HG03439 (cell line): ENCODE measurements around the gene ENTHD1.

Experiments used
- ATAC-seq: cut with Tn5 transposase; IDR thresholded peaks from one replicate; pipeline ENCODE4 v1.9.1; 2021; ENCODE audit warnings: mild to moderate bottlenecking, moderate library complexity; ENCODE audit not compliant: unreplicated experiment

The ENTHD1 gene, protein sequence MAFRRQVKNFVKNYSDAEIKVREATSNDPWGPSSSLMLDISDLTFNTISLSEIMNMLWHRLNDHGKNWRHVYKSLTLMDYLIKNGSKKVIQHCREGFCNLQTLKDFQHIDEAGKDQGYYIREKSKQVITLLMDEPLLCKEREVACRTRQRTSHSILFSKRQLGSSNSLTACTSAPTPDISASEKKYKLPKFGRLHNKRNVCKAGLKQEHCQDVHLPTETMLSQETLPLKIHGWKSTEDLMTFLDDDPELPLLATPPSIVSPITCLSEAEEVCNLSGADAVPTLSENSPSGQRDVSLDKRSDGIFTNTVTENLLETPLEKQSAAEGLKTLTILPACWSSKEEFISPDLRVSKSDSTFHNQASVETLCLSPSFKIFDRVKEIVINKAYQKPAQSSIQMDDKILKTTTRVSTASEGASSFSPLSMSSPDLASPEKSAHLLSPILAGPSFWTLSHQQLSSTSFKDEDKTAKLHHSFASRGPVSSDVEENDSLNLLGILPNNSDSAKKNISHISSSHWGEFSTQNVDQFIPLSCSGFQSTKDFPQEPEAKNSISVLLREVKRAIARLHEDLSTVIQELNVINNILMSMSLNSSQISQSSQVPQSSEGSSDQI

GRCh38 chr22:39893526-39893925 lies at the start of gene ENTHD1:
Gene ENTHD1, minus strand, starts transcription at chr22:39893760. Its CDS starts 6,012 bp downstream, at chr22:39887748.
- ATAC-seq = no peak

DNA sequence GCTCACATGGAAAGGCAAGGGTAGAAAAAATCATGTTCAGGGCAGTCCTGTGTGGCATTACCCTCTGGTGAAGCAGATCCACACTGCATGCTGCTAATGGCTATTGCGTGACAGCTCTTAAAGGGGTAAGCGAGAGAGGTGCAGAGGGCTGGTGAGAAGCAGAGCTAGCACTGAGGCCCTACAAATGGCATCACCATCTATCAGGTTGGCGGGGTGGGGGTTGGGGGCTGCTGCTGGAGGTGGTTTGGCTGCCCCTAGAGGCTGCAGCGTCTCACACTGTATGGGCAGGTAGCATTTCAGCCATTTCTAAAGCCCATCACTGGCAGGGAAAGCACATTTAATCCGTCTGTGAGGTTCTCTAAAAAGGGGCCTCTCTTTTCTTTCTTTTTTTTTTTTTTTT lies 49.8 kb upstream of the ENTHD1 start:
- no peak for ATAC-seq

GRCh38 chr22:39942439-39943230 lies 49.1 kb upstream of the ENTHD1 start:
- no peak for ATAC-seq

DNA sequence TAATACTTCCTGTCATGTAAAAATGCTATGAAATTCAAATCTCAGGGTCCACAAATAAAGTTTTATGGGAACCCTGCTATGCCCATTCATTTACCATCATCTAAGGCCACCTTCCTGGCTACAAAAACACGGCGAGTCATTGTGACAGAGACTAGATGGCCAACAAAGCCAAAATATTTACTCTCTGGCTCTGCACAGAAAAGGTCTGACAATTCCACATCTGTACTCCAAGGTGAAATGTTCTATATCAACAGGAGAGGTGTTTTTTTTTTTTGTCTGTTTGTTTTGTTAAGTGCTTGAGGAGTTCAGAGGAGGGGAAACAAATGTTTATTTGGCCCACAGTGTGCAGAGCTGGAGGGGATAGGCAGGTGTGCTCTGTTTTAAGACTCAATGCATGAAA lies 48.0 kb upstream of the ENTHD1 start:
- ATAC-seq = no peak

DNA sequence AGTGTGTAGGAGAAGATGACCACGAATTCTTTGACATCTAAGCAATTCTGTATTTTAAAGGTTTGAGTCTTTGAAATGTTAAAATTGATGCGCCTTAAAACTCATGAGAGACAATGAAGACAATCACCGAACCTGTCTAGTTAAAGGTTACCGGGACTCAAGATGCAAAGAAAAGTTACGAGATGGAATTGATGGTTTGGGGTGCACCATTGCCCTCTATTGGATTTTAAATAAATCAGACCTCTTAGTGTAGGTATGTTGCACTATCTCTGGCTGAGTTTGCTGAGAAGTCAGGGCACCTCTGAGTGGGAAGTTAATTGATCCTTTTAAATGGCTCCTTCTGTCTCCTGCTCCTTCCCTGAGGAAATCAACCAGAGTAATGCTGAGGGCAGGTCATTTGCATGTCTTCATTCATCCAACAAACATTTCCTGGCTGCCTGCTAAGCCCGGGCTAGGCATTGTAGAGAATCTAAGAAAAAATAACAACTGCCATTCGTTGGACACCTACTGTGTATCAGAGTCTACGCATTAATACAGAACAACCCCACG lies 47.3 kb upstream of the ENTHD1 start:
- ATAC-seq = no peak

DNA sequence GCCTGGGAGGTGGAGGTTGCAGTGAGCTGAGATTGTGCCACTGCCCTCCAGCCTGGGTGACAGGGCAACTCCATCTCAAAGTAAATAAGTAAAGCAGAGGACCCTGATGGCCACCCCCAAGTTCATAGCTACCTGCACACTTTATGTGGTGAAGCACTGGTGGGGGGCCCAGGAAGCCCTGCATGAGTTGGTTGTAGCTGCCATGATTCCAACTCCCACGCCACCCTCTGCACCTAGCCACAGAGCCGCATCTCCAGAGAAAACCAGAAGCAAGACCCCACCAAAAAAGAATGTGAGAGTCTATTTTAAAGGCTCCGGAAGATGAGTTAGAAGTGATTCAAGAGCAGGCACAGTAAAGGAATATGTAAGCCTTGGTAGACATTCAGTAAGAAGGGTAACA lies 46.3 kb upstream of the ENTHD1 start:
- ATAC-seq = no peak

DNA sequence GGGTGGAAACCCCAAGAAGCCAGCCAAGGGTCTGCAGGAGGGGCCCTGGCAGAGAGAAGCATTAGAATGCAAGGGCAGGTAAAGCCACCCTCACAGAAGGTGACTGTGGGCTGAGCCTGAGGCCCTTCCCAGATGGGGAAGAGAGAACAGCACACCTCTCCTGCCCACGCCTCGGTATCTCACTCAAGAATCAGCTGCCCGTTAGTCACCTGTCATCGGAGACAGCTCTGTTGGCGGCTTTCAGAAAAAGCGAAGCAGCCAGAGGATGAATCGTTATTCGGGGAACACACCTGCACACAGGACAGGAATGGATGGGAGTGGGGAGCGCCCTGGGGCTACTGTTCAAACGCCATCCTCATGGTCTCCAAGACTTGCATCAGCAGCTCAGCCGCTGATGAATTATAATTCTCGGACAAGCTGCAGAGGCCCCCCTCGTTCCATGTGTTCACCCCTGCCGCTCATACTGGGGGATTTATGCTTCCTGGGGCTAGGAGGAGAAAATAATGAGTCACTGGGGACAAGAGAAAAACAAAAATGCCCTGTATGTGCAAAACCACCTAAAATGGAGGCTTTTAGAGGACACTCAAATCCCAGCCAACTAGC lies 45.0 kb upstream of the ENTHD1 start:
- no peak for ATAC-seq

GRCh38 chr22:39937906-39938305 lies 44.3 kb upstream of the ENTHD1 start:
- ATAC-seq = no peak

DNA sequence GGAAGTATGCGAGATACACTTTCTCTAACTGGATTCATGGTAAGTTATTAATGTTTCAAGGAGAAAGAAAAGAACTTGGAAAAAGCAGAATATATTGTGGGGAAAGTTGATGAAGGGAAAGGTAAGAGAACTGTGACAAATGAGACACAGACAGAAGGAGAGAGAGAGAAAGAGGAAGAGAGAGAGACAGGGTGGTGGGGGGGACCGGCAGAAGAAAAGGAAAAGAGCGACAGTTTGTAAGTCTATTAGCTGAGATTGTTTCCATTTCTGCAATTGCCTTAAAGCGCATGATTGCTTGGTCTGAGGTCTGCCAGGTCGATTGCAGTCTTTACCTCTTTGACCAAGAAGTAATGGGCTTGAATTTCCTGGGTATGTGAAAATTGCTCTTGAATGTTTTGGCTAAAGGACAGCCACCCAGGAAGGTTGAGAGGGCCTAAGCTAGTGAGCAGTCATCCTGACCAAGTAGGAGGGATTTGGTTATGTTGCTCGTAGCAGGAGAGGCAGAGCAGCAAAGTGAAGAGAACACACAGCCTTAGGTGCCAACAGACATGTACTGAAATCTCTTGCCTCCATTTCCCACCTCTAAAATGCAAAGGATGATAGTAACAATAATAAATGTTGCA lies 43.1 kb upstream of the ENTHD1 start:
- ATAC-seq = no peak

DNA sequence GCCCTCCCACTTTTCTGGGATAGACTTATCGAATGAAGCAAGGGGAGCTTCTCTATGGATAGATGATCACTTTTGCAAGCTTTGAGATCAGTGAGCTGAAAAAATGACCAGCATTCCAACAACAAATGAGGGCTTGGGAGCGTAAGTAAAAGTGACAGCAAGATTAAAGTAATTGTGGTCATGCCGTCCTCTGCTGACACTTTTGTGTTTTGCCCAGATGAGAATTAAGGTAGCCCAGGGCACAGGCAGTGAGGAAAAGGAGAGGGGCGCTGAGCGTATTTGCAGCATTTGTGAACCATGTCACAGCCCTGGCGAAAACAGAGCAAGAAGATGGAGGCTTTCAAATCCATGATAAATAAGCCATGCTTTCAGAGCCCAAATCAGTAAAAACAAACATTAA lies 42.1 kb upstream of the ENTHD1 start:
- no peak for ATAC-seq

GRCh38 chr22:39935116-39935515 lies 41.6 kb upstream of the ENTHD1 start:
- no peak for ATAC-seq

- no peak for ATAC-seq
Measured at GRCh38 chr22:39933741-39934140, 40.2 kb upstream of the ENTHD1 start.

DNA sequence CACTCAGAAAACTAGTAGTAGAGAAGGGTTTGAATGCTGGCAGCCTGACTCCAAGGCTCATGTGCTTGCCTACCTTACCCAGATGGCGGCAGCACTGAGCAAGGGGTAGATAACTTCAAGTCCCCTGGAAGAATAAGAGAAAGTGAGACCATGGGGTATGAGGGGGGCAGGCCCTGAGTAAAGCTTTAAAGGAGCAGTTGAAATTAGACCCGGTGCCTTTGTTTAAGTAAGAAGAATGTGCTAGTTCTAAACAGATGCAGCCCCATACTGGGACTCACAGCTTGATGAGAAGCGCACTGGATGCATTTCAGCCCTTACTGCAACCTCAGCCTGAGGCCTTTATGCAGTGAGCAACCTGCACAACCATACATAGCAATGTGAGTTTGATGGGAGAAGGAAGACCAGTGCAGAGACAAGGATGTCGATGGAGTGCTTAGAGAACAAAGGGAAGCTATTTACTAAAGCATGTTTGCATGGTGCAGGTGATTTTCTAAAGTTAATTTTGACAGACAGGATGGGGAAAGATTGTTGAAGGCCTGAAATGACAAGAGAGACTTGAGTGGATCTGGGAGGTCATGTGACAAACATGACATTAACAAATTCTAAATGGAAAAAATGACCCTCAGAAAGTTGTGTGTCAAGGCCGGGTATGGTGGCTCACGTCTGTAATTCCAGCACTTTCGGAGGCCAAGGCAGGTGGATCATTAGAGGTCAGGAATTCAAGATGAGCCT lies 39.5 kb upstream of the ENTHD1 start:
- ATAC-seq = no peak

DNA sequence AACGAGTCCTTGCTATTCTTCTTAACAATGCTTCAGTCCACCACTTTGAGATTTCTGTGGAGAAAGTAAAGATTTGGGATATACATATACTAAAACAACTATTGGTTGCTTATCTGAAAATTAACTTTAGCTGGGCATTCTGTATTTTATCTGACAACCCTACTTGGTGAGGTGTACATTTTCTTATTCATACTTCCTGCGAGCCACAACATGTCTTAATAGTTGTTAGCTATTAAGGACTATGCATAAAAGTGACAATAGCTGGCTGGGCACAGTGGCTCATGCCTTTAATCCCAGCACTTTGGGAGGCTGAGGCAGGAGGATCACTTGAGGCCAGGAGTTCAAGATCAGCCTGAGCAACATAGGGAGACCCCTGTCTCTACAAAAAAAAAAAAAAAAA lies 38.6 kb upstream of the ENTHD1 start:
- ATAC-seq = no peak

- ATAC-seq = no peak
Measured at GRCh38 chr22:39931251-39931650, 37.7 kb upstream of the ENTHD1 start.

DNA sequence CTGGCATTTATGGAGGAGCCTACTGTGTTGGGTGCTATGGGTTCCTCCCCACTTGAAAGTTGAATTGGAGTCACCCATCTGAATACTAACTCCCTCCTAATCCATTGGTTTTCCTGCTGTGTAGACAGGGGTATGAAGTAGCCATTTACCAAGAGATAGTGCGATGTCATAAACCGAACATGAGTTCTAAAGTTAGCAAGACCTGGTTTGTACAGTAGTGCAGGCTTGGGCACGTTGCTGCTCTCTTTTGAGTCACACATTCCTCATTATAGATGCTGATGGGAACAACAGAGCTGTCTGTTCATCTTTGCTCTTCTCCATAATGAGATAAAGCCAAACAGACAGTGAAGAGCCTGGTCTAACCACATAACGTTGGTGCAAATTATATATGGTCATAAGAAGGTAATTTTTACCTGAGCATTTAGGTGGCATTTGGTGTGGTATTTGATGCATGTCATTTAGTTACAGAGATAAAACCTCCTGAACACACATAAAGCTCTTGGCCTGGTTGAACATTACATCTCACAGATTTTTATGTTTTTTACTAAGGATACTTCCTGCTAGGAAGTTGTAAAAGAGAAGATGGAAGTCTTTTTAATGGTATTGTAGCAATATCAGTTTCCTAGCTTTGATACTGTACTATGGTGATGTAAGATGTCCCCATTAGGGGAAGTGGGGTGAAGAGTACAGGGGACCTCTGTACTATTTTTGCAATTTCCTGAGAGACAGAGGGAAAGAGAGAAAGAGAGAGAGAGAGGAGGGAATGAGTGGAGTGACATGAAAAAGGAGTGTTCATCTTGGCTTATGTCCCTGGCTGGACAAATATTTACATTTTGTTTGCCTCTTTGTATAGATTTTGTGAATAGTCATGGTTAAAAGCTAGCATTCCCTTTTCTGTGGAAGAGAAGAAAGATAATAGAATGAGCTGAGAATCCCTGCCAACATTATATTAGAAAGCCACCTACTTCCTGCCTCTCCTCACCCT lies 35.3 kb upstream of the ENTHD1 start:
- no peak for ATAC-seq

DNA sequence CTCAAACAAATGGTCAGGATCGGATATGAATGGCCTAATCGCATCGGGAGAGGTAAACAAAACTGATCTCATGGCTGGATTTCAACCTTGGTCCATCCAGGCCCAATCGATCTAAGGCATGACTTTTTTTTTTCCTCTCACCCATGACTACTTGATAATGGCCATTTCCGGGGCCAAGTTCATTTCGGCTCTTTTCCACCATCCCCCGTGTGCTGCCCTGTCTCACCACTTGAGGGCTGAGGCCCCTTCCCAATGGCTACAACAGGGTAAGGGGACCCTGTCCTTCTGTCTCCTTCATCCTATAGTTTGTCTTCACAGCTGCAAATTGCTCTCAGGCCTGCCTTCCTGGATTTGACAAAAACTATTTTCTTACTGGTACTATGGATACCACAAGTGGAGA lies 34.0 kb upstream of the ENTHD1 start:
- no peak for ATAC-seq

- no peak for ATAC-seq
Measured at GRCh38 chr22:39926753-39927152, 33.2 kb upstream of the ENTHD1 start.
